Naive B cell (primary cell): ENCODE measurements around the gene CDC42SE2. TPM values are rescaled to one million over a fixed set of nuclear protein-coding genes. Genes with fewer than 3 reads are reported as not detected.

Experiments
- ATAC-seq, 2 donors: fragments of 150-1000 bp; cut with Tn5 transposase; 2 replicates each; pipeline ENCODE4 v1.10.0; 2021; ENCODE audit warnings: low read depth in 2 of 2, mild to moderate bottlenecking in 2 of 2, moderate library complexity in 2 of 2
- DNase-seq: peaks from one replicate; pipeline ENCODE4 v3.0.0; 2022
- H3K27ac Mint-ChIP-seq, 6 donors: one replicate each; pipeline ENCODE4 v1.8.0; 2020 to 2022; ENCODE audit warnings: mild to moderate bottlenecking in 6 of 6, mixed read lengths in 6 of 6, moderate library complexity in 5 of 6, inconsistent platforms in 2 of 6
- H3K27me3 Mint-ChIP-seq, 3 donors: one replicate each; pipeline ENCODE4 v1.8.0; 2021 to 2022; ENCODE audit warnings: mixed read lengths in 3 of 3, mild to moderate bottlenecking in 1 of 3
- H3K36me3 Mint-ChIP-seq, 2 donors: one replicate each; pipeline ENCODE4 v1.8.0; 2020 to 2022; ENCODE audit warnings: mixed read lengths in 2 of 2, inconsistent platforms in 1 of 2, mild to moderate bottlenecking in 1 of 2
- H3K4me1 Mint-ChIP-seq, 3 donors: one replicate each; pipeline ENCODE4 v1.8.0; 2020 to 2022; ENCODE audit warnings: mixed read lengths in 3 of 3, inconsistent platforms in 1 of 3, mild to moderate bottlenecking in 1 of 3, moderate library complexity in 1 of 3
- H3K4me3 Mint-ChIP-seq, 8 donors: one replicate each; pipeline ENCODE4 v1.8.0; 2020 to 2022; ENCODE audit warnings: mild to moderate bottlenecking in 8 of 8, mixed read lengths in 8 of 8, moderate library complexity in 8 of 8, inconsistent platforms in 2 of 8
- H3K9me3 Mint-ChIP-seq, 7 donors: one replicate each; pipeline ENCODE4 v1.8.0; 2020 to 2022; ENCODE audit warnings: mixed read lengths in 7 of 7, mild to moderate bottlenecking in 5 of 7, inconsistent platforms in 2 of 7, moderate library complexity in 1 of 7
- polyA plus RNA-seq, 6 donors: library from polyadenylated mRNA; unstranded; fragments of 300-500 nt; fragmentation: Illumina TruSeq; gene quantifications; one replicate each; pipeline ENCODE4 v1.2.3, GENCODE V29; 2021; ENCODE audit warnings: low read depth in 6 of 6

The CDC42SE2 gene
- 100 to 1,000 TPM; 168 to 314 (median 243) TPM for polyA plus RNA-seq

DNA sequence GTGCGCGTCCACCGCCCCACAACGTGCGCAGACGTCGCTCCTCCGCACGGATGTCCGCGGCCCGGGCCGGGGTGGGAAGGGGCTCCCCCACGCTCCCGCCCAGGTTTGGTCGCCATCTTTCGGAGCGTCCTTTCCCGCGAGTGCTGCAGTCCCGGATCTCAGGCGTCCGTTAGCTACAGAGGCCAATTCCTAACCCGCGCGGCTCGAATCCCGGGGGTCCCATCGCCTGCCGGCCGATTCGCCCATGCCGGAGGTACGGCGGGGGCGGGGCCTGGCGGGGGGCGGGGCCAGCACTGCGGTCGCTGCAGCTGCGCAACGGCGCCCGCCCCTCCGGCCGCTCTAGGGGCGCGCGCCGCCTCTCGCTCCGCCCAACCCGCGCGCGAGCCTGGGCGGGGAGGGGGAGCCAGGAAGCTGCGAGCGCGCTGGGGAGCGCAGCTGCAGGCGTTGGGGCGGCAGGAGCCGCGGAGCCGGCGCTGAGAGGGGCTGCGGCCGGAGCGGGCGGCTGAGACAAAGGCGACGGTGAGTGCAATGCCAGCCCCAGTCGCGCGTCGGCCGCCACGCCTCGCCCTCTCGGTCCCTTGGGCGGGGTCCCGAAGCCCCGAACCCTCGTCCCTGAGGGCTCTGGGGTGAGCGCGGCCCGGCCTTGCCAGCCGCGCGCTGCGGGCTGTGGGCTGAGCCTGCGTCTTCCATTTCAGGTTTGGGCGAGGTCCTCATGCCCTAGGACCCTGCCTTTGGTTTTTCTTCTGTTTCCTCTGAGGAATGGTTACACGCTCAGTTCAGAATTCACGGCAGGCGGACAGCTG is at the start of gene CDC42SE2:
TSS of gene CDC42SE2 (plus strand) at position 406 of the 803 bp plus-strand sequence. CDS start 95,441 bp downstream, outside the sequence.
- Mint-ChIP-seq H3K4me1 (peaks cover 13 to 45% (median 27%) of the 10 kb centered on the region in 3 donors), H3K4me3 (peak within 1 kb of the TSS; percentile 74 to 98 (median 93)), H3K27me3 (no peaks in the 10 kb centered on the region), H3K9me3 (no peaks in the 10 kb centered on the region), H3K27ac (peak within 1 kb of the TSS; percentile 94 to 99 (median 96)), H3K36me3 (peaks cover 0 to 4% of the 10 kb centered on the region in 2 donors)
- DNase-seq, result peak; percentile 91
- ATAC-seq, result peak; percentile 82

DNA sequence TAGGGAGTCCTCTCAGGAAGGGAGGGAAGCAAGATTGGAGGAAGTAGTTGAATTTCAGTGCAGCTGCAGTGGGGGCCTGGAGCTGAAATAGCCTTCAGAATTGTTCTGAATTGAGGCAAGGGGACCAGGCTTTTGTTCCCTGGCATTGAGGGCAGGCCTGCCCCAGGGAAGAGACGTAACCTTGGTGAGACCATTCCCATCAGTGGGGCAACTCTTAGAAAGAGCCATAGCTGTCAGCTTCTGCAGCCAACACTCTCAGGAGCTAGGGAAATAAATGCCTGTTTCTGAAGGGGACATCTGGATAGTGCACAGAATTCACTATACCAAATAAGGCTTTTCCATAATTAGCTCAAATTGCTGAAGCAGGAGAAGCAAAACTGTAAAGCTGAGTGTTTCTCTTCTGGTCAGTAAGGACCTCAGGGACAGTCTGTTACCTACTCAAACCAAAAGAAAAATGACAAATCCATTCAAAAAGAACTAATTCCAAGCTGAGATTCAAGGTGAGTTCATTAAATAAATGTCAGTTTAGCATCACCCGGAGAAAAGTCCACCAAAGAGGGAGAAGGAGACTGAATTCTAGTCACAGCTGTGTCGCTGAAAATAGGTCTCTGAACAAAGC is 49.1 kb upstream of the CDC42SE2 start:
- no peaks in the 10 kb centered on the region for H3K9me3 Mint-ChIP-seq
- ATAC-seq, result no peak
- H3K4me1 Mint-ChIP-seq, result peaks cover 48 to 75% (median 73%) of the 10 kb centered on the region in 3 donors
- H3K27me3 Mint-ChIP-seq, result no peaks in the 10 kb centered on the region
- DNase-seq, result no peak
- H3K4me3 Mint-ChIP-seq, result peak overlapping the region; percentile 3 to 77 (median 52)
- peak overlapping the region in 5 of 6 donors; percentile 26 to 73 (median 60) for H3K27ac Mint-ChIP-seq
- H3K36me3 Mint-ChIP-seq, result peaks cover 8 to 10% of the 10 kb centered on the region in 2 donors

- H3K4me1 Mint-ChIP-seq, result peaks cover 32 to 69% (median 67%) of the 10 kb centered on the region in 3 donors
- no peak for ATAC-seq
- H3K36me3 Mint-ChIP-seq, result peaks cover 4 to 7% of the 10 kb centered on the region in 2 donors
- H3K27me3 Mint-ChIP-seq, result no peaks in the 10 kb centered on the region
- DNase-seq, result no peak
- no peaks in the 10 kb centered on the region for H3K9me3 Mint-ChIP-seq
- peak overlapping the region in 4 of 6 donors; percentile 17 to 76 (median 61) for H3K27ac Mint-ChIP-seq
- H3K4me3 Mint-ChIP-seq, result peak overlapping the region in 4 of 8 donors; percentile 9 to 53 (median 26)
These were observed 46.1 kb upstream of the CDC42SE2 start for GRCh38 chr5:131217791-131218190.

DNA sequence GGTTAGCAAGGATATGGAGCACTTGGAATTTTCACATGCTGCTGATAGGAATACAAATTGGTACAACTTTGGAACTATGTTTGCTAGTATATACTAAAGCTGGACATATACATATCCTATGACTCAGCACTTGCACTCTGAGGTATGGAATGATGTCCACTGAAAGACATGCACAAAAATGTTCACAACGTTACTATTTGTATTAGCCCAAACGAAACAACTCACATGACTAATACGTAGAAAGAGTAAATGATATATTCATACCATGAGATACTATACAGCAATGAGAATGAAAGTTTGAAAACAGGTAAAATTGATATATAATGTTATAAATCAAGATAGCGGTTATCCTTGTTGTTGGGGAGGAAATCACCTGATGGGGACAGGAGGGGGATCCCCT is 45.5 kb upstream of the CDC42SE2 start:
- H3K27me3 Mint-ChIP-seq, result no peaks in the 10 kb centered on the region
- peaks cover 4 to 6% of the 10 kb centered on the region in 2 donors for H3K36me3 Mint-ChIP-seq
- no peak overlapping the region for H3K4me3 Mint-ChIP-seq
- no peak for DNase-seq
- H3K9me3 Mint-ChIP-seq, result no peaks in the 10 kb centered on the region
- H3K4me1 Mint-ChIP-seq, result peaks cover 32 to 69% (median 65%) of the 10 kb centered on the region in 3 donors
- peak overlapping the region in 2 of 6 donors; percentile 22 to 74 for H3K27ac Mint-ChIP-seq
- no peak for ATAC-seq

GRCh38 chr5:131220566-131220965 is 43.3 kb upstream of the CDC42SE2 start:
- H3K27ac Mint-ChIP-seq, result peak overlapping the region in 4 of 6 donors; percentile 4 to 90 (median 68)
- H3K4me1 Mint-ChIP-seq, result peaks cover 16 to 48% (median 48%) of the 10 kb centered on the region in 3 donors
- no peak overlapping the region for H3K4me3 Mint-ChIP-seq
- no peak for DNase-seq
- ATAC-seq, result no peak
- H3K9me3 Mint-ChIP-seq, result no peaks in the 10 kb centered on the region
- peaks cover 4 to 6% of the 10 kb centered on the region in 2 donors for H3K36me3 Mint-ChIP-seq
- no peaks in the 10 kb centered on the region for H3K27me3 Mint-ChIP-seq

- peaks cover 4 to 6% of the 10 kb centered on the region in 2 donors for H3K36me3 Mint-ChIP-seq
- H3K4me3 Mint-ChIP-seq, result peak overlapping the region in 2 of 8 donors; percentile 1 to 7
- ATAC-seq (no peak), DNase-seq (no peak)
- H3K27me3 Mint-ChIP-seq, result no peaks in the 10 kb centered on the region
- no peaks in the 10 kb centered on the region for H3K9me3 Mint-ChIP-seq
- peaks cover 16 to 47% (median 45%) of the 10 kb centered on the region in 3 donors for H3K4me1 Mint-ChIP-seq
- H3K27ac Mint-ChIP-seq, result peak overlapping the region in 5 of 6 donors; percentile 8 to 90 (median 75)
These were observed 42.7 kb upstream of the CDC42SE2 start for GRCh38 chr5:131221008-131221703.

DNA sequence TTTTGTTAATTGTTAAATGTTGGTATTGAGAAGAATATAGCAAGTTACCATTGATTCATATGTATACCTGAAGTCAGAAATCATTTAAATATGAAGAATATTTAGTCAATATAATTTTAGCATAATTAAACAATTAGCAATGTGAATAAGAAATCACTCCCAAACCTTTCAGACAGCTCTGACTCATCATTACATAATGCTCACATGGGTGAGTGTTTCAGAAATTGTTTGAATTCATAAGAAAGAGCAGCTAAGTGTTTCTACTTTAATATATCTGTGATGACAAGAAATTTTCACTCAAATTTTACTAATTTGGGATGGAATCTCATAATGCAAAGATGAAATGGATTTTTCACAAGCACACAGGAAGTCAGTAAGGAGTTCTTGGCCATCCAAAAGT is 42.0 kb upstream of the CDC42SE2 start:
- no peaks in the 10 kb centered on the region for H3K9me3 Mint-ChIP-seq
- ATAC-seq (no peak), DNase-seq (no peak)
- peaks cover 16 to 40% (median 38%) of the 10 kb centered on the region in 3 donors for H3K4me1 Mint-ChIP-seq
- H3K36me3 Mint-ChIP-seq, result peaks cover 4 to 6% of the 10 kb centered on the region in 2 donors
- no peaks in the 10 kb centered on the region for H3K27me3 Mint-ChIP-seq
- peak overlapping the region in 5 of 6 donors; percentile 8 to 90 (median 58) for H3K27ac Mint-ChIP-seq
- no peak overlapping the region for H3K4me3 Mint-ChIP-seq

DNA sequence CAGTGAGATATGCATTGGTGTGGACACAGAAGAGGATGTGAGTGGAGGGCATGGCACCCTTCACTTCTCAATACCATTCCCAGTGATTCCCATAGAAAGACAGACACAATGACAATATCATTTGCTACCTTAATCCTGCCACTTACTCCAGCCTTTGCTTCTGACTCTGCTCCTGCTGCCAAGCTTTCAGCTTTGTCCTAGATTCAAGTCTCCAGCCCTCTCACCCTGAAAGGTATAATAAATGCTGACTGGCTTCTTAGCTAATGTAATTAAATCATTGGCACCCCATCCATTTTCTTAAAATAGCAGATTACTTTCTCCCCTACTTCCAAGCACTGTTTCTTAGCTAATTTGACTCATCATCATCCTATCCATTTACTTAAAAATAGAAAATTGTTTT is 41.1 kb upstream of the CDC42SE2 start:
- peak overlapping the region in 2 of 8 donors; percentile 16 to 32 for H3K4me3 Mint-ChIP-seq
- H3K27me3 Mint-ChIP-seq, result no peaks in the 10 kb centered on the region
- peak overlapping the region in 2 of 6 donors; percentile 15 to 28 for H3K27ac Mint-ChIP-seq
- peaks cover 11 to 33% (median 32%) of the 10 kb centered on the region in 3 donors for H3K4me1 Mint-ChIP-seq
- no peak for ATAC-seq
- peaks cover 3 to 6% of the 10 kb centered on the region in 2 donors for H3K36me3 Mint-ChIP-seq
- DNase-seq, result no peak
- no peaks in the 10 kb centered on the region for H3K9me3 Mint-ChIP-seq

DNA sequence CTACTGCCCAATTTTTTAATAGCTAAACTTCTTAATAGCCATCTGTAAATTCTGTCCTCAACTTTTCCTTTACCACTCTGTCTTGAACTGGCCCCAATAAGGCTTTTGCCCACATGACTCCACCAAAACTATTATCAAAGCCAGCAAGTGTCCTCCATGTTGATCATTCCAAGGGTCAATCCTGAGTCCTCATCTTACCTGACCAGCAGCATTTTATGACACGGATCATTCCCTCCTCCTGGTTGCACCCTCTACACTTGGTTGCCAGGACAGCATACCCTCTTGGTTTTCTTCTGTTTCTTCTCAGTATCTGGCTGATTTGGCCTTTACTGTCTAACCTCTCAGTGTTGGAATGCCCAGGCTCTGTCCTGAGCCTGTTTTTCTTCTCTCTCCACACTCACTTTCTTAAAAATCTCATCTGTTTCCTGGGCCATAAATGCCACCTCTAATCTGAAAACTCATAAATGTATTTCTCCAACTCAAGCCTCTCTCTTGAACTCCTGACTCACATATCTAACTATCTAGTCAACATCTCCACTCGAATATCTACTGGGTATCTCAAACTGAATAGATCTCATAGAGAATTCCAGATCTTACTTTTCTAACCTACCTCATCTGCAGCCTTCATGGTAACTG is 40.0 kb upstream of the CDC42SE2 start:
- Mint-ChIP-seq H3K9me3 (no peaks in the 10 kb centered on the region), H3K4me3 (no peak overlapping the region), H3K27ac (no peak overlapping the region), H3K27me3 (no peaks in the 10 kb centered on the region), H3K36me3 (peaks cover 0 to 6% of the 10 kb centered on the region in 2 donors), H3K4me1 (peaks cover 10 to 33% (median 31%) of the 10 kb centered on the region in 3 donors)
- DNase-seq, result no peak
- ATAC-seq, result no peak

GRCh38 chr5:131224387-131225201 is 39.3 kb upstream of the CDC42SE2 start:
- Mint-ChIP-seq H3K36me3 (peaks cover 0 to 6% of the 10 kb centered on the region in 2 donors), H3K27me3 (no peaks in the 10 kb centered on the region), H3K4me1 (peaks cover 12 to 34% (median 34%) of the 10 kb centered on the region in 3 donors), H3K27ac (no peak overlapping the region), H3K4me3 (no peak overlapping the region), H3K9me3 (no peaks in the 10 kb centered on the region)
- DNase-seq (peak; percentile 49), ATAC-seq (peak; percentile 78 to 83)

DNA sequence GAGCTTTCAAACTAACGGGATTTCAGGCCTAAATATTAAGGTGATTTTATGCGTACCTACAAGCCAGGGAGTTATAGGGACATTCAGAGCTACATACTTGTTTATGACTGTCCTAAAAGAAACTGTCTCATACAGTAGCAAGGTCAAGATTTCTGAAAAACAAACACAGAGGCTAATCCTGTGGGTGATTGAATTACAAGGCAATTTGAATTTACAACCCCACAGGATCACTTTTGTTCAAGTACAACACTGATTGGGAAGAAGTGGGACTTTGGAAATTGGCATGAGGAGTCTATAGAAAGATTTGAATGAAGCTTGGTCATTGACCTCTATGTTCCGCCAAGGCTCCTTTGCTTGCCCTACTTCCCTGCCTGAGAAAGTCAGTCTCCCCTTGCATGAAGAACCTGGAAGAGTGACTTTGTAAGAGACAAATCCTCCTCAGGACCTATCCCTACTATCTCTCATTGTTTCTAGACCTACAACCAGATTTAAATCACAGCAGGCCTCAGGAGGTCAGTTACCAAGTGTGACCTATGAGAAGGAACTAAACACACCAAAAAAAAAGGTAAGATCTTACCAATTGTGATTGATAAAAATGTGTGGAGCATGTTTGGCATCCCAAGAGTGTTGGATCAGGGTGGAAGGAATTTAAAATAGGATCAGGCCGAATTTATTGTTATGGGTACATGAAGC is 38.4 kb upstream of the CDC42SE2 start:
- no peak for DNase-seq
- ATAC-seq, result no peak
- Mint-ChIP-seq H3K9me3 (no peaks in the 10 kb centered on the region), H3K4me3 (no peak overlapping the region), H3K4me1 (peaks cover 21 to 41% (median 36%) of the 10 kb centered on the region in 3 donors), H3K27me3 (no peaks in the 10 kb centered on the region), H3K27ac (no peak overlapping the region), H3K36me3 (peaks cover 0 to 6% of the 10 kb centered on the region in 2 donors)

DNA sequence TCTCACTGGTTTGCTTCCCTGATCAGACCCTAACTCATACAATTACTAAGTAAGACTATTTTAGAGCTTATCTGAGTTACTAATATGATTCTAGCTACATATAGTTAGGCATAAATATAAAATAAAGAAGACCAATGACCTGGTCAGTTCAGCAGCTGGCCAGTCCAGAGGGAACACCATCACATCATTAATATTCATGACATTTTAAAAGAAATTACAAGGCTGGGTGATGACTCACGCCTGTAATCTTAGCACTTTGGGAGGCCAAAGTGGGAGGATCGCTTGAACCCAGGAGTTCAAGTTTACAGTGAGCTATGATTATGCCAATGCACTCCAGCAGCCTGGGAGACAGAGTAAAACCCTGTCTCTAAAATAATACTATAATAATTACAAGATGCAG is 37.0 kb upstream of the CDC42SE2 start:
- ATAC-seq, result no peak

More for the DNA sequence above, 37.0 kb upstream of the CDC42SE2 start:
- no peaks in the 10 kb centered on the region for H3K36me3 Mint-ChIP-seq
- H3K4me1 Mint-ChIP-seq, result peaks cover 15 to 35% (median 26%) of the 10 kb centered on the region in 3 donors
- H3K27me3 Mint-ChIP-seq, result no peaks in the 10 kb centered on the region
- H3K9me3 Mint-ChIP-seq, result no peaks in the 10 kb centered on the region
- no peak for DNase-seq
- H3K27ac Mint-ChIP-seq, result peak overlapping the region in 1 of 6 donors; percentile 35
- H3K4me3 Mint-ChIP-seq, result no peak overlapping the region
